ENCODE results near the gene CDH4.

CDH4 gene

DNA sequence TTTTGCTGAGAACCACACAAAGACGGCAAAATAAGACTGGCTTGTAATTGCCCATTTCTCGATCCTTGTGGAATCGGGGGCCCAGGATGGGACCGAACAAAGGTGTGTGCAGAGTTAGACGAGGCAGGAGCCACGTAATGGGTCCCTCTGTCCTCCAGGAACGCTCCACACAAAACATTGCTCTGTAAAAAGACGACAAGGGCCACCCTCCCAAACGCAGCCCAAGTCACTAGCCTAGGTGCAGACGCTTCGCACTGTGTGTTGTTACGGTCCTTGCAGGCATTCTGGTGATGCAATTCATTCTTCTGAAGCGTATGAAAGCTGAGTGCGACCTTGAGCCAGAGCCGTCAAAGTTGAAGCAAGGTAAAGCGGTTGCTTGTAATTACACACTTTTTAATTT is 450.2 kb downstream of the CDH4 start:
- DNase-seq, result no peak

GRCh38 chr20:61704661-61705060 is 452.6 kb downstream of the CDH4 start:
- no peak for DNase-seq

DNA sequence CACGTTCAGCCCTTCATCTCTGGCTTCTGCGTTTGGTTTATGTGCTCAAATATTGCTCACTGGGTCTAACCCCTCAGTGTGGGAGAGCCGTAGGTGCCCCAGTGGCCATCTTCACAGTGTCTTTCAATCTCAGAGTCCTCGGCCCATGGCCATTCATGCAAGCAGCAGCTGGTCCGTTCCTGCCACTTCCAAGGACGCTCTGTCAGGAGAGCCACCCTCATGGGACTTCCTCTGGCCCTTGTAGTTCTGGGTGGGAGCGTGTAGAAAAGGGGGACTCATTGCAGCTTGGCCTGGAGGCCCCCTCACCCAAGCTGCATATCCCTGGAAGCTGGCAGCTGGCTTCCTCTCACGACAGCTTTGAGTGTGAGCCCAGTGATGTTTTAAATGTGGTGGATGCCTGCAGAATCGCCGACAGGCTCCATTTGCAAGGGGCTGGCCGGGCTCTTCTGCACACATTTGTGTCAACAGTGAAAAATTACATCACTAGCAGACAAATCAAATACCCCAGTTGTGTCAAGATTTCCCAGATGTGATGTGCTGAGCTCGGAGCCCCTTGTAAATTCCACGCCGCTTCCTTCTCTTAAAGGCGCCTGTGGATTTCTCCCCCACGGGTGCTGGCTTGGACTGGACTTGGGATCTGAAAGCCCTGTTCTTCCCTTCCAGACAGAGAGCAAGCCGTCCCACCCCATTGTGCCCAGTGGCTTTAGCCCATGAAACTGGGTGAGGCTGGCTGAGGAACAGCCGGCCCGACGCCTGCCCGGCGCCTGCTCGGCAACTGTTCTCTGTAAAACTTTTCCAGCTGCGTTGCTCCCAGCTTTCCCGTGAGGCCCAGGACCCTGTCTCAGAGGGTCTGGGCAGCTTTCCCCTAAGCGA is 453.6 kb downstream of the CDH4 start:
- no peak for DNase-seq

- DNase-seq, result no peak
Measured at GRCh38 chr20:61706259-61706961, 454.3 kb downstream of the CDH4 start.

GRCh38 chr20:61708891-61709290 is 456.8 kb downstream of the CDH4 start:
- no peak for DNase-seq

DNA sequence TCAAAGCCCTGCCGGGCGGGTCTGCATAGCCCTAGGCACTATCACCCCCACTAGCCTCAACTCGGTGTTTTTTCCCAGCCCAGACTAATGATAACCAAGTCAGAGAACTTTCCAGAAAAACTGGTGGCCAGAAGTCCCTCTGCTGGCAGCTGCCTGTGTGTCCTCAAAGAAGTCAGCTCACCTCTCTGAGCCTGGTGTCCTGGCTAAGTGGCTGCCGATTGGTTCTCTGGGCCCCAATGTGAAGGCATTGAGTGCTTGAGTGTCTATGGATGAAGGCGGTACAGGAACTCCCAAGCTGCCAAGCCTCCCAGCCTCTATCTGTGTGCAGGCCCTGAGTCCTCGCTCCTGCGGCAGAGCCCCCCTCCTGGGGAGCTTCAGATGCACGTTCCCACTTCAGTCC is 458.0 kb downstream of the CDH4 start:
- no peak for DNase-seq

GRCh38 chr20:61712688-61713087 is 460.6 kb downstream of the CDH4 start:
- DNase-seq, result no peak

GRCh38 chr20:61718361-61719005 is 466.4 kb downstream of the CDH4 start:
- DNase-seq, result no peak

- peak; percentile 30 for DNase-seq
Measured at GRCh38 chr20:61719691-61720347, 467.8 kb downstream of the CDH4 start.

DNA sequence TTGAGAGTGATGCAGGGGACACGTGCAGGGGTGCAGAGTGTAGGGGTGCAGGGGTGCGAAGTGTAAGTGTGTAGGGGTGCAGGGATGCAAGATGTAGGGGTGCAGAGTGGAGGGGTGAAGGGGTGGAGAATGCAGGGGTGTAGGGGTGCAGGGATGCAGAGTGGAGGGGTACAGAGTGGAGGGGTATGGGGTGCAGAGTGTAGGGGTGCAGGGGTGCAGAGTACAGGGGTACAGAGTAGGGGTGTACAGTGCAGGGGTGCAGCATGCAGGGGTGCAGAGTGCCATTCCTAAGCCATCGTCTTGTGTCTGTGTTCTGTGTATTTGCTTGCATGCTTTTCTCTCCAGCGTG is 468.3 kb downstream of the CDH4 start:
- no peak for DNase-seq

- no peak for DNase-seq
Measured at GRCh38 chr20:61722146-61722678, 470.2 kb downstream of the CDH4 start.

DNA sequence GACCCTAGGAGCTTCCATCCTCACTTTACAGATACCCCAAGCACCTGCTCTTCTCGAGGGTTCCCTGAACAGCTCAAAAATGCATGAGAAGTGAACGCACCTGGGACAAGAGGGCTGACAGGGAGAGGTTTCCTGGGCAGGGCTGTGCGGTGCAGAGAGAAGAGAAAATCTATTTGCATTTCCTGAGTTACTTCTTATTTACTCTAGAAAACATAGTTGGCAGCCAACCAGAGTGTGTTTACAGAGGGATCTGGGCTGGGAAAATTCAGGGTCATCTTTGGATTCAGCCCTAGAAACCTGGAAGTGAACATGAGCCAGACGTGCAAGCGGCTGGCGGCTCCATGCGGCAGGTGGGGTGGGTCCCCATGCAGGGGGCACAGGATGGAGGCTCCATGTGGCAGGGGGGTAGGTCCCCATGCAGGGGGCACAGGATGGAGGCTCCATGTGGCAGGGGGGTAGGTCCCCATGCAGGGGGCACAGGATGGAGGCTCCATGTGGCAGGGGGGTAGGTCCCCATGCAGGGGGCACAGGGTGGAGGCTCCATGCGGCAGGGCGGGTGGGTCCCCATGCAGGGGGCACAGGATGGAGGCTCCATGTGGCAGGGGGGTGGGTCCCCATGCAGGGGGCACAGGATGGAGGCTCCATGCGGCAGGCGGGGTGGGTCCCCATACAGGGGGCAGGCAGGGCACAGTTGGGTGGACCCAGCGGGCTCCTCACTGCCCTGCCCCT is 471.6 kb downstream of the CDH4 start:
- no peak for DNase-seq

- DNase-seq, result no peak
Measured at GRCh38 chr20:61724376-61724775, 472.3 kb downstream of the CDH4 start.

- DNase-seq, result no peak
Measured at GRCh38 chr20:61725145-61725544, 473.1 kb downstream of the CDH4 start.

DNA sequence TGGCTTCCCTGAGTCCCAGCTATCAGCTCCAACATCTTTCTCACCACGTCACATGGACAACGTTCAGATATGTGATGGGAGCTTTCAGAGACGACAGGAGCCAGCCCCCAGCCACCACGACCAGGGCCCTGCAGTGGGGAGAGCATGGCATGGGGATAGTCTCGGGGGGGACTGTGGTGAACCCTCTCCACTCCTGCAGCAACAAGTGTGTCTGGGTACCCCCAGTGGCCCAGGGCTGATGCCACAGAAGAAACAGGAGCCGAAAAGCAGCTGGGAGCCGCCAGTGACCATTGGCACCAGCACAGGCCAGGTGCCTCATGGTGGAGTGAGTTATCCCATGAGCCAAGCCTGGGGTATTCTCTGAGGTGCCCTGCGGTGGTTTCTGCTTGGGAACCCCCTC is 473.9 kb downstream of the CDH4 start:
- no peak for DNase-seq

DNA sequence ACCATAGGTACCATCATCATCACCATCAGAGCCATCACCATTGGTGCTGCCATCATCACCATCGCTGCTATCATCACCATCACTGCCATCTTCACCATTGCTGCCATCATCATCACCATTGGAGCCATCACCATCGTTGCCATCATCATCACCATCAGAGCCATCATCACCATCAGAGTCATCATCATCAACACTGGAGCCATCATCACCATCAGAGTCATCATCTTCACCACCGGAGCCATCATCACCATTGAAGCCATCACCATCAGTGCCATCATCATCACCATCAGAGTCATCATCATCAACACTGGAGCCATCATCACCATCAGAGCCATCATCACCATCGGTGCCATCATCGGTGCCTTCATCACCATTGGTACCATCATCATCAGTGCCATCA is 474.9 kb downstream of the CDH4 start:
- DNase-seq, result no peak

GRCh38 chr20:61727761-61728160 is 475.7 kb downstream of the CDH4 start:
- DNase-seq, result no peak

GRCh38 chr20:61728326-61728725 is 476.3 kb downstream of the CDH4 start:
- no peak for DNase-seq

- no peak for DNase-seq
Measured at GRCh38 chr20:61728786-61729770, 477.0 kb downstream of the CDH4 start.

DNA sequence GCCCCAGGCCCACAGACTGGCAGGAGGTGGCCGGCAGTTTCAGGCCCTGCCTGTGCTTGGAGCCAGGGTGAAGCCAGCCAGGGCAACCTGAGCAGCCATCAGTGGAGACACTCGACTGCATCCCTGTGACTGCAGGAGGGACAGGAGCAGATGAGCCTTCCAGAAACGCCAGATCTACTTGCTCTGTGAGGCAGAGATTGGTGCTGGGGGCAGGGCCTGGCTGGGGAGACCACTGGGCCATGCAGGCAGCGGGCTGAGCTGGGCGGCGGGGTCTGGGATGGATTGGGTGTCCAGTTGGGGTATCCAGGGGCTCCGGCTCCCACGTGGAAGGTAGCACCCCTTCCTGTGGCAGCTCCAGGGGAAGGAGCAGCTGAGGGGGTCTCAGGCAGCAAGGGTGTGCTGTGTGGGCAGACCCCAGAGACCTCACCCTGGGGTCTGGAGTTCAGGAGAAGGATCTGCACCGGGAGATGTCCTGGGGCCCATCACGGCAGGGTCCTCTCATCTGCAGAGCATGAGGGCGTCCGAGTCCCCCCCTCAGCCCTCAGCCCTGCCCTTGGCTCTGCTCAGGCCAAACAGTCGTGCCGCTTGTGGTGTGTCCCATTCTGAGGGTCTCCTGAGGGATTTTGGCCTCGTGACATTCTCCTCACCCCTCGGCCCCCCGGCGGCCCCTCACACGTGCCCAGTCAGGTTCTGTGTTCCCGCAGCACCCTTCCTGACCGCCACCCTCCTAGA is 478.7 kb downstream of the CDH4 start:
- no peak for DNase-seq
